Endothelial cell of umbilical vein (primary cell): ENCODE measurements around the gene DAPK2. TPM values are rescaled to one million over a fixed set of nuclear protein-coding genes. Genes with fewer than 3 reads are reported as not detected.

Experiments used
- BruUV-seq: library from RNA; stranded (reverse); fragments of 400-500 nt; replicated peaks from 2 replicates; lab custom pipeline; 2021; lab: Mats Ljungman, UMichigan
- CTCF ChIA-PET: fragments of 300-600, 350-600 bp; sonication (Branson Sonifier 250); formaldehyde crosslinking; loops from one replicate; lab custom pipeline; 2021; ENCODE audit warnings: antibody characterized with exemption, inconsistent platforms; lab: Charles Lee
- POLR2A ChIA-PET: fragments of 300-600, 350-600 bp; sonication (Branson Sonifier 250); formaldehyde crosslinking; loops from one replicate; lab custom pipeline; 2021; ENCODE audit warnings: antibody characterized with exemption, inconsistent platforms; lab: Charles Lee
- DNase-seq: peaks from one replicate; pipeline ENCODE4 v3.0.0-alpha.2; 2011; ENCODE audit warnings: low read depth, low spot score
- FAIRE-seq: peaks from 2 replicates; lab custom pipeline; 2011; peaks lifted over from hg19 to GRCh38; lab: Jason Lieb, UNC
- H2AFZ ChIP-seq: 2 replicates; pipeline ENCODE4 v1.6.0; 2012; ENCODE audit warnings: low read depth, low read length, control low read depth, inconsistent platforms
- H3K27ac ChIP-seq: 2 replicates; pipeline ENCODE4 v1.5.1; 2011; ENCODE audit warnings: low read depth, mild to moderate bottlenecking, control low read depth, low read length, moderate library complexity; ENCODE audit not compliant: insufficient read depth
- H3K27me3 ChIP-seq, 2 experiments: 2 replicates each; pipeline versions ENCODE4 v1.6.0 to v1.6.1; 2011; ENCODE audit warnings: low read length in 2 of 2, mixed read lengths in 1 of 2; ENCODE audit not compliant: control insufficient read depth in 2 of 2, insufficient read depth in 2 of 2
- H3K36me3 ChIP-seq, 2 experiments: 2 replicates in 1 of 2; 3 replicates in 1 of 2; pipeline ENCODE4 v1.5.1; 2011; ENCODE audit warnings: low read length in 2 of 2, mild to moderate bottlenecking in 1 of 2, moderate library complexity in 1 of 2; ENCODE audit not compliant: control insufficient read depth in 2 of 2, insufficient read depth in 2 of 2; ENCODE audit errors: extremely low read depth in 1 of 2
- H3K4me1 ChIP-seq: 3 replicates; pipeline ENCODE4 v1.5.1; 2011; ENCODE audit warnings: mild to moderate bottlenecking, low read length; ENCODE audit not compliant: control insufficient read depth, insufficient read depth; ENCODE audit errors: extremely low read depth
- H3K4me2 ChIP-seq: 2 replicates; pipeline ENCODE4 v1.6.1; 2011; ENCODE audit warnings: low read length, control low read depth, mixed read lengths; ENCODE audit not compliant: insufficient read depth
- H3K4me3 ChIP-seq, 3 experiments: fragments of 200-600 bp in 1 of 3; sonication (generic), shearing (Covaris generic) in 1 of 3; replicated peaks in 1 of 3; 2 replicates each; pipeline ENCODE4 v1.5.1; 2011 to 2016; ENCODE audit warnings: control low read depth in 3 of 3, low read length in 3 of 3, mild to moderate bottlenecking in 2 of 3, inconsistent platforms in 1 of 3, low read depth in 1 of 3, moderate library complexity in 1 of 3; ENCODE audit not compliant: insufficient read depth in 1 of 3
- H3K79me2 ChIP-seq: 2 replicates; pipeline ENCODE4 v1.6.0; 2012; ENCODE audit warnings: low read length, inconsistent platforms; ENCODE audit not compliant: control insufficient read depth, insufficient read depth
- H3K9ac ChIP-seq: replicated peaks from 2 replicates; pipeline ENCODE3; 2011; ENCODE audit warnings: low read length, control low read depth; ENCODE audit not compliant: insufficient read depth; ENCODE audit errors: extremely low read depth
- H3K9me1 ChIP-seq: replicated peaks from 3 replicates; pipeline ENCODE4 v1.6.0; 2011; ENCODE audit warnings: mild to moderate bottlenecking, low read length; ENCODE audit not compliant: control insufficient read depth, insufficient read depth; ENCODE audit errors: extremely low read depth
- H3K9me3 ChIP-seq: replicated peaks from 2 replicates; pipeline ENCODE4 v1.5.1; 2012; ENCODE audit warnings: low read length, inconsistent platforms; ENCODE audit not compliant: control insufficient read depth, insufficient read depth
- H4K20me1 ChIP-seq: replicated peaks from 2 replicates; pipeline ENCODE3; 2011; ENCODE audit warnings: mild to moderate bottlenecking, low read length; ENCODE audit not compliant: control insufficient read depth, insufficient read depth; ENCODE audit errors: extremely low read depth
- GATA2 ChIP-seq: IDR thresholded peaks from 2 replicates; pipeline ENCODE4 v1.7.0; 2011; ENCODE audit warnings: low read depth, mild to moderate bottlenecking, moderate library complexity, mixed read lengths, low read length; ENCODE audit not compliant: insufficient read length, insufficient read depth
- JUN ChIP-seq: IDR thresholded peaks from 2 replicates; pipeline ENCODE4 v1.6.1; 2011; ENCODE audit warnings: borderline replicate concordance, low read depth; ENCODE audit not compliant: insufficient read length, insufficient read depth
- MAX ChIP-seq: IDR thresholded peaks from 2 replicates; pipeline ENCODE4 v1.6.1; 2011; ENCODE audit not compliant: insufficient read depth, insufficient read length
- POLR2AphosphoS5 ChIP-seq: IDR thresholded peaks from 2 replicates; pipeline ENCODE4 v1.6.1; 2012; ENCODE audit warnings: low read depth, mild to moderate bottlenecking, control low read depth, low read length, moderate library complexity; ENCODE audit not compliant: insufficient read depth
- dilution Hi-C: fragments of 300-500 bp; cut with MboI; formaldehyde crosslinking; loops from one replicate; pipeline ENCODE4 v1.15.0; 2019; ENCODE audit warnings: low sequenced_read_pairs; ENCODE audit not compliant: extremely low pct_ligation_motif_present
- intact Hi-C: fragments of 100-400 bp; cut with micrococcal nuclease; formaldehyde crosslinking; loops from one replicate; pipeline ENCODE4 v1.10.0; 2022
- polyA plus RNA-seq, 4 experiments: library from polyadenylated mRNA; depleted of rRNA in 3 of 4; stranded (reverse) in 3 of 4; unstranded in 1 of 4; fragments of >200 nt; gene quantifications; 2 replicates each; pipeline versions ENCODE4 v1.2.1 to v1.2.3, GENCODE V29; 2011 to 2012; ENCODE audit warnings: missing spikeins in 1 of 4
- total RNA-seq: library from RNA; stranded (reverse); gene quantifications from 2 replicates; pipeline ENCODE4 v1.2.3, GENCODE V29; 2021
- TF ChIP-seq, protein P1 (sequence below), 2 donors: IDR thresholded peaks; 1 replicate in 1 of 2; 2 replicates in 1 of 2; pipeline ENCODE4 v1.5.1; 2011; ENCODE audit warnings: low read length in 2 of 2, mild to moderate bottlenecking in 2 of 2, moderate library complexity in 2 of 2, control low read depth in 1 of 2, inconsistent platforms in 1 of 2, low read depth in 1 of 2; ENCODE audit not compliant: insufficient read depth in 1 of 2; ENCODE audit errors: extremely low read depth in 1 of 2

Gene DAPK2
- total and polyA plus RNA-seq, 2 donors (not counting 3 experiments of a cell fraction or from before 2014, with no cell fraction given): 2.8 to 6.7 TPM

DNA sequence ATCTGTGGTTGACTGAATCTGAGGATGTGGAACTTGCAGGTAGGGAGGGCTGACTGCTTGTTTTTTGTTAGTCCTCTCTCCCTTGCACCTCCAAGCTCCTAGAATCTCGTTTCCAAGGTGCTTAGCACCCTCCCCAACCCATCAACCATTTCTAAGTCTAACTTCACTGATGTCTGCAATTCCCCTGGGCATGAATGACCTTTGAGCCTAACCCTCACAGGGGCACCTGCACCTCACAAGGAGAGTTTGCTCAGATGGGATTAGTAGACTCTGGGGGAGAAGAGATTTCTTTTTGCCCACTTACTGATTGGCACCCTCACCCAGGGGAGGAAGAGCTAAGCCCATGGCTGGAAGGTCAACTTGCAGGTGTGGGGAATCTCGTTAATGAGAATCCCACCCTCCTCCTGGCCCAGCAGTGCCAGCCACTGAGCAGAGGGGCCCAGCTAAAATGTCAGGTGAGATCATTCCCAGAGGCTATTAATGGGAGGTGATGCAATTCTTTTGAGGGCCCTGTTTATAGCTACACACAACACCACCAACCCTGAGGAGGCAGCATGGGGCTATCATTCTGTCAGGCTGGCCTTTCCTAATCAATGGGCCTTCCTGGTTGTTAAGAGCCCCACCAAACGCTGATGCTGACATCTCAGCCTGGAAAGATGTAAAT lies 130.9 kb downstream of the DAPK2 start:
- H3K9me1 ChIP-seq: no peaks in the 10 kb centered on the region
- FAIRE-seq: no peak
- no peak overlapping the region for H2AFZ ChIP-seq
- H3K9me3 ChIP-seq: no peaks in the 10 kb centered on the region
- no peaks in the 10 kb centered on the region for H3K27me3 ChIP-seq
- no peak overlapping the region for H3K4me2 ChIP-seq
- intact Hi-C loops (no loop called here), dilution Hi-C loops (no loop called here)
- no peak overlapping the region for H3K9ac ChIP-seq
- H3K27ac ChIP-seq: no peak overlapping the region
- H3K79me2 ChIP-seq: no peaks in the 10 kb centered on the region
- H3K4me3 ChIP-seq: no peak overlapping the region
- no peaks in the 10 kb centered on the region for H3K36me3 ChIP-seq
- peaks cover 7% of the 10 kb centered on the region for H3K4me1 ChIP-seq
- TF ChIP-seq JUN (no peak), MAX (no peak), GATA2 (no peak), POLR2AphosphoS5 (no peak)
- TF ChIP-seq, protein P1, sequence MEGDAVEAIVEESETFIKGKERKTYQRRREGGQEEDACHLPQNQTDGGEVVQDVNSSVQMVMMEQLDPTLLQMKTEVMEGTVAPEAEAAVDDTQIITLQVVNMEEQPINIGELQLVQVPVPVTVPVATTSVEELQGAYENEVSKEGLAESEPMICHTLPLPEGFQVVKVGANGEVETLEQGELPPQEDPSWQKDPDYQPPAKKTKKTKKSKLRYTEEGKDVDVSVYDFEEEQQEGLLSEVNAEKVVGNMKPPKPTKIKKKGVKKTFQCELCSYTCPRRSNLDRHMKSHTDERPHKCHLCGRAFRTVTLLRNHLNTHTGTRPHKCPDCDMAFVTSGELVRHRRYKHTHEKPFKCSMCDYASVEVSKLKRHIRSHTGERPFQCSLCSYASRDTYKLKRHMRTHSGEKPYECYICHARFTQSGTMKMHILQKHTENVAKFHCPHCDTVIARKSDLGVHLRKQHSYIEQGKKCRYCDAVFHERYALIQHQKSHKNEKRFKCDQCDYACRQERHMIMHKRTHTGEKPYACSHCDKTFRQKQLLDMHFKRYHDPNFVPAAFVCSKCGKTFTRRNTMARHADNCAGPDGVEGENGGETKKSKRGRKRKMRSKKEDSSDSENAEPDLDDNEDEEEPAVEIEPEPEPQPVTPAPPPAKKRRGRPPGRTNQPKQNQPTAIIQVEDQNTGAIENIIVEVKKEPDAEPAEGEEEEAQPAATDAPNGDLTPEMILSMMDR (IDR thresholded peaks at IDR 0.05; ENCODE audit: extremely low read depth in 1 of 2, insufficient read depth in 1 of 2, low read depth in 1 of 2, low read length in 2 of 2): no peak
- ChIA-PET POLR2A (no interaction called here), CTCF (interaction anchor here (0.8 to 2.0 kb wide), 8 partner anchors 10 to 163 kb away, joined by 3 to 7 read pairs (median 4); partner anchors contain the start of gene DAPK2)
- peak; percentile 17 for DNase-seq
- no TSS peak for BruUV-seq
- H4K20me1 ChIP-seq: no peaks in the 10 kb centered on the region
